HCT116 (cell line): ENCODE results near the gene APLP1.

ENCODE experiments used
- CEBPB ChIP-seq: IDR thresholded peaks from 2 replicates; pipeline ENCODE4 v1.6.1; 2012; ENCODE audit warnings: low read depth
- ELF1 ChIP-seq: IDR thresholded peaks from 2 replicates; pipeline ENCODE4 v1.6.1; 2012; ENCODE audit warnings: low read depth, borderline replicate concordance
- EZH2 ChIP-seq: fragments of 200-600 bp; sonication (generic); IDR thresholded peaks from 2 replicates; pipeline ENCODE4 v1.6.1; 2017; ENCODE audit warnings: antibody characterized with exemption, mixed run types
- EZH2phosphoT487 ChIP-seq: fragments of 200-600 bp; IDR thresholded peaks from 2 replicates; pipeline ENCODE4 v1.6.1; 2018; ENCODE audit warnings: antibody characterized with exemption, borderline replicate concordance
- MAX ChIP-seq: IDR thresholded peaks from 2 replicates; pipeline ENCODE4 v1.6.1; 2012
- POLR2A ChIP-seq: IDR thresholded peaks from 2 replicates; pipeline ENCODE4 v1.7.0; 2011; ENCODE audit warnings: borderline replicate concordance; ENCODE audit not compliant: insufficient read depth, insufficient read length; ENCODE audit errors: extremely low read depth
- POLR2AphosphoS5 ChIP-seq: IDR thresholded peaks from 2 replicates; pipeline ENCODE4 v1.6.1; 2011; ENCODE audit warnings: mild to moderate bottlenecking, low read depth, low read length, moderate library complexity
- SIN3A ChIP-seq: IDR thresholded peaks from 2 replicates; pipeline ENCODE4 v1.6.1; 2012; ENCODE audit warnings: low read depth
- YY1 ChIP-seq: IDR thresholded peaks from 2 replicates; pipeline ENCODE4 v1.6.1; 2011; ENCODE audit warnings: low read length, low read depth, moderate library complexity, mild to moderate bottlenecking; ENCODE audit not compliant: insufficient replicate concordance; ENCODE audit errors: extremely low read depth
- ZFX ChIP-seq: fragments of 450-650 bp; IDR thresholded peaks from 2 replicates; pipeline ENCODE4 v1.6.1; 2017
- ZNF274 ChIP-seq: fragments of 200-500 bp; sonication (Bioruptor generic); IDR thresholded peaks from 2 replicates; pipeline ENCODE4 v1.6.1; 2014; ENCODE audit warnings: mild to moderate bottlenecking, low read depth, low read length, inconsistent platforms
- TF ChIP-seq, protein P1 (sequence below), 3 experiments: fragments of 200-600 bp in 1 of 3; sonication (generic) in 1 of 3; IDR thresholded peaks in 2 of 3; conservative IDR thresholded peaks in 1 of 3; 2 replicates each; pipeline ENCODE4 v1.5.1; 2012 to 2017; ENCODE audit warnings: low read depth in 2 of 3, low read length in 2 of 3, antibody characterized with exemption in 1 of 3, borderline replicate concordance in 1 of 3, control low read depth in 1 of 3, mild to moderate bottlenecking in 1 of 3, mixed read lengths in 1 of 3, mixed run types in 1 of 3, moderate library complexity in 1 of 3; ENCODE audit not compliant: insufficient read depth in 1 of 3

GRCh38 chr19:35905178-35905727 is 36.9 kb downstream of the APLP1 start:
- TF ChIP-seq CEBPB (no peak), SIN3A (no peak), POLR2A (no peak), EZH2 (no peak), MAX (no peak), EZH2phosphoT487 (no peak), ZNF274 (no peak), ELF1 (no peak), POLR2AphosphoS5 (no peak), YY1 (no peak), ZFX (no peak)
- TF ChIP-seq, protein P1, sequence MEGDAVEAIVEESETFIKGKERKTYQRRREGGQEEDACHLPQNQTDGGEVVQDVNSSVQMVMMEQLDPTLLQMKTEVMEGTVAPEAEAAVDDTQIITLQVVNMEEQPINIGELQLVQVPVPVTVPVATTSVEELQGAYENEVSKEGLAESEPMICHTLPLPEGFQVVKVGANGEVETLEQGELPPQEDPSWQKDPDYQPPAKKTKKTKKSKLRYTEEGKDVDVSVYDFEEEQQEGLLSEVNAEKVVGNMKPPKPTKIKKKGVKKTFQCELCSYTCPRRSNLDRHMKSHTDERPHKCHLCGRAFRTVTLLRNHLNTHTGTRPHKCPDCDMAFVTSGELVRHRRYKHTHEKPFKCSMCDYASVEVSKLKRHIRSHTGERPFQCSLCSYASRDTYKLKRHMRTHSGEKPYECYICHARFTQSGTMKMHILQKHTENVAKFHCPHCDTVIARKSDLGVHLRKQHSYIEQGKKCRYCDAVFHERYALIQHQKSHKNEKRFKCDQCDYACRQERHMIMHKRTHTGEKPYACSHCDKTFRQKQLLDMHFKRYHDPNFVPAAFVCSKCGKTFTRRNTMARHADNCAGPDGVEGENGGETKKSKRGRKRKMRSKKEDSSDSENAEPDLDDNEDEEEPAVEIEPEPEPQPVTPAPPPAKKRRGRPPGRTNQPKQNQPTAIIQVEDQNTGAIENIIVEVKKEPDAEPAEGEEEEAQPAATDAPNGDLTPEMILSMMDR (IDR thresholded peaks at IDR 0.05 in 2 of 3, conservative IDR thresholded peaks at IDR 0.05 in 1 of 3; ENCODE audit: borderline replicate concordance in 1 of 3, insufficient read depth in 1 of 3, low read depth in 2 of 3, low read length in 2 of 3) = no peak
